Activated CD4-positive, alpha-beta T cell treated with anti-CD3 and anti-CD28 coated beads, Interleukin-2, Interleukin-4, amounts not matched to agents 100 ng/mL and 50 ng/mL, durations not matched to agents 16 hours and 8 hours (primary cell): ENCODE data around the gene RCSD1.
"Not testable (repeated sequence)": the region's sequence is repeated elsewhere in the genome, so short reads cannot be mapped to it uniquely, and the experiment has no call there.

Experiments
- DNase-seq: peaks from one replicate; pipeline ENCODE4 v3.0.0-alpha.2; 2020; ENCODE audit warnings: low spot score

RCSD1 gene

GRCh38 chr1:167742392-167743057, 112.5 kb downstream of the RCSD1 start:
- not testable (repeated sequence) for DNase-seq

- DNase-seq: no peak
Measured at GRCh38 chr1:167744901-167745300, 114.9 kb downstream of the RCSD1 start.

- DNase-seq: no peak
Measured at GRCh38 chr1:167746013-167746672, 116.1 kb downstream of the RCSD1 start.

GRCh38 chr1:167746988-167747655, 117.1 kb downstream of the RCSD1 start:
- no peak for DNase-seq

- no peak for DNase-seq
Measured at GRCh38 chr1:167747988-167748387, 118.0 kb downstream of the RCSD1 start.

- no peak for DNase-seq
Measured at GRCh38 chr1:167748906-167749305, 118.9 kb downstream of the RCSD1 start.

- DNase-seq: no peak
Measured at GRCh38 chr1:167749741-167750140, 119.7 kb downstream of the RCSD1 start.

- no peak for DNase-seq
Measured at GRCh38 chr1:167750641-167751040, 120.6 kb downstream of the RCSD1 start.

- no peak for DNase-seq
Measured at GRCh38 chr1:167751676-167752075, 121.6 kb downstream of the RCSD1 start.

GRCh38 chr1:167752219-167752985, 122.4 kb downstream of the RCSD1 start:
- no peak for DNase-seq

- DNase-seq: no peak
Measured at GRCh38 chr1:167755654-167756053, 125.6 kb downstream of the RCSD1 start.
